ENCODE measurements around the gene CCDC106. TPM values are rescaled to one million over a fixed set of nuclear protein-coding genes. Genes with fewer than 3 reads are reported as not detected.

CCDC106 gene
- total RNA-seq, 1 experiment from 2014 or later: 36.0 TPM

GRCh38 chr19:55618426-55618825 is 29.6 kb upstream of the CCDC106 start:
- H3F3A ChIP-seq (ENCODE audit: low read length, unreplicated experiment): no peaks in the 10 kb centered on the region
- no peak for ATAC-seq
- H3K9me2 ChIP-seq (replicated peaks; ENCODE audit: low read length): no peaks in the 10 kb centered on the region
- peaks cover 3% of the 10 kb centered on the region; the same call in 1 of the 2 replicates for H3K79me2 ChIP-seq (ENCODE audit: low read length)
- DNase-seq: no peak
- H3K9ac ChIP-seq (ENCODE audit: low read length): no peak overlapping the region
- intact Hi-C loops (cut with micrococcal nuclease): no loop called here
- no peaks in the 10 kb centered on the region for H3K27me3 ChIP-seq (ENCODE audit: low read length)
- POLR2A ChIA-PET (ENCODE audit: unreplicated experiment): interaction anchor here (0.6 kb wide), 1 partner anchor 8 kb away, joined by 24 read pairs; no protein-coding TSS in a partner anchor
- no peak overlapping the region for H3K4me3 ChIP-seq (ENCODE audit: low read length)
- CTCF ChIA-PET: no interaction called here
- TF ChIP-seq CTCF (conservative IDR thresholded peaks at IDR 0.05; ENCODE audit: low read depth, low read length) (no peak), EZH2phosphoT487 (IDR thresholded peaks at IDR 0.05; ENCODE audit: borderline replicate concordance, low read length) (no peak), EZH2 (IDR thresholded peaks at IDR 0.05; ENCODE audit: low read length, unreplicated experiment) (no peak)
- H2AFZ ChIP-seq (ENCODE audit: low read length): no peak overlapping the region
- no TSS peak for BruUV-seq (replicated peaks)
- H3K27ac ChIP-seq (ENCODE audit: low read length): no peak overlapping the region
- H3K4me1 ChIP-seq (ENCODE audit: insufficient read depth, low read length): no peaks in the 10 kb centered on the region
- H3K36me3 ChIP-seq (ENCODE audit: low read depth, low read length): no peaks in the 10 kb centered on the region; the same call in 1 of the 2 replicates
- H3K9me3 ChIP-seq (ENCODE audit: low read length): no peaks in the 10 kb centered on the region
- H3K4me2 ChIP-seq (ENCODE audit: low read length): no peak overlapping the region
- no peaks in the 10 kb centered on the region for H4K20me1 ChIP-seq (ENCODE audit: low read length)

GRCh38 chr19:55619286-55619685 is 28.7 kb upstream of the CCDC106 start:
- Histone ChIP-seq H3K4me2 (ENCODE audit: low read length) (no peak overlapping the region), H3K36me3 (ENCODE audit: low read depth, low read length) (no peaks in the 10 kb centered on the region; the same call in 1 of the 2 replicates), H3K79me2 (ENCODE audit: low read length) (peaks cover 8% of the 10 kb centered on the region), H3K4me1 (ENCODE audit: insufficient read depth, low read length) (0 out of 2 replicates have a peak, but pooled peaks cover 4% of the 10 kb centered on the region), H4K20me1 (ENCODE audit: low read length) (peaks cover 4% of the 10 kb centered on the region; the same call in 1 of the 2 replicates), H3K27me3 (ENCODE audit: low read length) (no peaks in the 10 kb centered on the region), H2AFZ (ENCODE audit: low read length) (no peak overlapping the region), H3K9ac (ENCODE audit: low read length) (no peak overlapping the region), H3K9me2 (replicated peaks; ENCODE audit: low read length) (no peaks in the 10 kb centered on the region), H3K9me3 (ENCODE audit: low read length) (no peaks in the 10 kb centered on the region), H3K4me3 (ENCODE audit: low read length) (no peak overlapping the region), H3F3A (ENCODE audit: low read length, unreplicated experiment) (no peaks in the 10 kb centered on the region), H3K27ac (ENCODE audit: low read length) (no peak overlapping the region)
- intact Hi-C loops (cut with micrococcal nuclease): no loop called here
- no peak for TF ChIP-seq CTCF (conservative IDR thresholded peaks at IDR 0.05; ENCODE audit: low read depth, low read length)
- TF ChIP-seq EZH2phosphoT487 (IDR thresholded peaks at IDR 0.05; ENCODE audit: borderline replicate concordance, low read length): no peak
- no peak for TF ChIP-seq EZH2 (IDR thresholded peaks at IDR 0.05; ENCODE audit: low read length, unreplicated experiment)
- no peak for ATAC-seq
- TSS peak; percentile 19 for BruUV-seq (replicated peaks)
- POLR2A ChIA-PET (ENCODE audit: unreplicated experiment): no interaction called here
- CTCF ChIA-PET: no interaction called here
- DNase-seq: no peak

DNA sequence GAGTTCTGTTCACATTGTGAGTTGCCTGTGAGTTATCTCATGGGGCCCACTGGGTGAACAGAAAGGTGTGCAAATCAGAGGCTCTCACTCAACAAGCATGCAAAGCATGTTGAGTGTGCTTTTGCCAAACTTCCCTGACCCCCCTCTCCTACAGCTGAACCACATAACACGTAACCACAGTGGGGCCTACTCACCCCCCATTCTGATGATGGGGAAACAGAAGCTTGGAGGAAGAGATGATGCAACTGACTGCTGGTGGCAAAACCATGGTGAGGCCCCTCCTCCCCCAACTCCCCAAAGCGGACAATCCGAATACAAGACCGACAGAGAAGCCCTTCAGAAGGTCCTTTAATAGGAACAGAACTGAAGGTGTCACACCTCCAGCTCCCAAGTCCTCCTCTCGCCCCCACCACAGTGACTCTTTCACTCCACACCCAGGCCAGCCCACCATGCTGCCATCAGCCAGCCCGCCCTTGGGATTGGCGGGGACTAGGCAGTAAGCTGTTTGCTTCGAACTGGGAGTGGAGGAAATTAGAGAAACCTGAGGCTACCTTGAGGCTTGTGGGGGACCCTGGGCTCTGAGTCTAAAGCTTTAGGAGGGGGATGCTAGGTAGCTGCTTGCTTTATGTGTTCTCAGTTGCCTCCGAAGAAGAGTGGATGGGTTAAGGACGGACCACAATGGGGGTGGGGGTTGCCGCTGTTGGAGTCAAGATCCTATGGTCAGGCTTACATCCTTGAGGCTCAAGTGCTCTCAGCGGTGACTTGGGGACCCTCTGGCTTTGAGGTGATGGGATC is 27.4 kb upstream of the CCDC106 start:
- H3K27me3 ChIP-seq (ENCODE audit: low read length): no peaks in the 10 kb centered on the region
- TF ChIP-seq EZH2 (IDR thresholded peaks at IDR 0.05; ENCODE audit: low read length, unreplicated experiment): no peak
- TF ChIP-seq EZH2phosphoT487 (IDR thresholded peaks at IDR 0.05; ENCODE audit: borderline replicate concordance, low read length): no peak
- TF ChIP-seq CTCF (conservative IDR thresholded peaks at IDR 0.05; ENCODE audit: low read depth, low read length): no peak
- no peak overlapping the region for H3K4me2 ChIP-seq (ENCODE audit: low read length)
- ChIA-PET POLR2A (ENCODE audit: unreplicated experiment) (no interaction called here), CTCF (no interaction called here)
- no peak for DNase-seq
- no peaks in the 10 kb centered on the region for H3K9me2 ChIP-seq (replicated peaks; ENCODE audit: low read length)
- no peak overlapping the region for H2AFZ ChIP-seq (ENCODE audit: low read length)
- H3K9me3 ChIP-seq (ENCODE audit: low read length): no peaks in the 10 kb centered on the region
- no peak overlapping the region for H3K9ac ChIP-seq (ENCODE audit: low read length)
- H3K36me3 ChIP-seq (ENCODE audit: low read depth, low read length): no peaks in the 10 kb centered on the region; the same call in 1 of the 2 replicates
- peaks cover 4% of the 10 kb centered on the region; the same call in 1 of the 2 replicates for H4K20me1 ChIP-seq (ENCODE audit: low read length)
- no peak overlapping the region for H3K27ac ChIP-seq (ENCODE audit: low read length)
- H3F3A ChIP-seq (ENCODE audit: low read length, unreplicated experiment): no peaks in the 10 kb centered on the region
- ATAC-seq: no peak
- intact Hi-C loops (cut with micrococcal nuclease): no loop called here
- peaks cover 8% of the 10 kb centered on the region for H3K79me2 ChIP-seq (ENCODE audit: low read length)
- BruUV-seq (replicated peaks): no TSS peak
- H3K4me1 ChIP-seq (ENCODE audit: insufficient read depth, low read length): peaks cover 10% of the 10 kb centered on the region
- no peak overlapping the region for H3K4me3 ChIP-seq (ENCODE audit: low read length)
